WERI-Rb-1 (cell line): Measurements from ENCODE around the gene CBR4.

Experiments
- DNase-seq: peaks from one replicate; pipeline ENCODE4 v3.0.0-alpha.2; 2020
- H3K27ac ChIP-seq: fragments of 250-450 bp; sonication (Bioruptor Pico); 2 replicates; pipeline ENCODE4 v1.5.1; 2020; ENCODE audit warnings: mild to moderate bottlenecking, moderate library complexity
- H3K27me3 ChIP-seq: fragments of 250-450 bp; sonication (Bioruptor Pico); 2 replicates; pipeline ENCODE4 v1.5.1; 2021; ENCODE audit warnings: mild to moderate bottlenecking, low read depth, moderate library complexity; ENCODE audit not compliant: insufficient read depth, severe bottlenecking
- H3K36me3 ChIP-seq: fragments of 250-450 bp; sonication (Bioruptor Pico); 2 replicates; pipeline ENCODE4 v1.5.1; 2020; ENCODE audit warnings: mild to moderate bottlenecking, moderate library complexity
- H3K4me3 ChIP-seq: 2 replicates; pipeline ENCODE4 v1.5.1; 2011; ENCODE audit warnings: low read depth, mild to moderate bottlenecking, control low read depth, low read length
- H3K9me3 ChIP-seq: fragments of 250-450 bp; sonication (Bioruptor Pico); 2 replicates; pipeline ENCODE4 v1.5.1; 2021; ENCODE audit warnings: mild to moderate bottlenecking, moderate library complexity; ENCODE audit not compliant: severe bottlenecking
- TF ChIP-seq, protein P1 (sequence below): IDR thresholded peaks from 2 replicates; pipeline ENCODE4 v1.5.1; 2011; ENCODE audit warnings: low read depth, mild to moderate bottlenecking, control low read depth, inconsistent platforms, low read length

CBR4 gene

DNA sequence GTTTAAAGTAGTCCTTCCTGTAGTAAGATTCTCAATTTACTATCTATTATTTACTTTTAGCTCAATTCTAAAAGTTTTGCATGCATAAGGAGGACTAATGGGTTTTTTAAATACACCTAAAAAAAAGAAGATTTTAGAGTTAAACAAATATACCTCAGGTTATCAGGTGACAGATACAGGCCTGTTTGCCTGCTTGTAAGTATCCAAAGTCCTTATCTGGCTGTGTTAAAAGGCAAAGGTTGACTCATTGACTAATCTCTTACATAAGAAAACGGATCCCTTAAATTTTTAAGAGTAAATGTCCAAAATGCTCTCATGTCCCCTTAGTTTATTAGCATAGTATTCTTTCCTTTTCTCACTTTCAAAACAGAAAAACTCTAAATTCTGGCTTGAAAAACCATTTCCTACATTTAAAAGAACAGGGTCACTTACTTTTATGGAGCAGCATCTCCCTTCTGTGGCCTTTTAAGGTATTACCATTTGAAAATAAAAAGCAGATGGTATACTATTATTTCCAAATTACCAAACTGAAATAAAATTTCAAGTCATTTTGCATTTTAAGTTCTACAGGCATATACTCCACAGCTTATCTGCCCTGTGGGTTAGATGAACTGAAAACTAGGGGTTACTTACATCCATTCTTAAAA, 4.5 kb downstream of the CBR4 start:
- no peak for DNase-seq
- H3K27me3 ChIP-seq = no peaks in the 10 kb centered on the region
- no peak overlapping the region for H3K27ac ChIP-seq
- TF ChIP-seq, protein P1, sequence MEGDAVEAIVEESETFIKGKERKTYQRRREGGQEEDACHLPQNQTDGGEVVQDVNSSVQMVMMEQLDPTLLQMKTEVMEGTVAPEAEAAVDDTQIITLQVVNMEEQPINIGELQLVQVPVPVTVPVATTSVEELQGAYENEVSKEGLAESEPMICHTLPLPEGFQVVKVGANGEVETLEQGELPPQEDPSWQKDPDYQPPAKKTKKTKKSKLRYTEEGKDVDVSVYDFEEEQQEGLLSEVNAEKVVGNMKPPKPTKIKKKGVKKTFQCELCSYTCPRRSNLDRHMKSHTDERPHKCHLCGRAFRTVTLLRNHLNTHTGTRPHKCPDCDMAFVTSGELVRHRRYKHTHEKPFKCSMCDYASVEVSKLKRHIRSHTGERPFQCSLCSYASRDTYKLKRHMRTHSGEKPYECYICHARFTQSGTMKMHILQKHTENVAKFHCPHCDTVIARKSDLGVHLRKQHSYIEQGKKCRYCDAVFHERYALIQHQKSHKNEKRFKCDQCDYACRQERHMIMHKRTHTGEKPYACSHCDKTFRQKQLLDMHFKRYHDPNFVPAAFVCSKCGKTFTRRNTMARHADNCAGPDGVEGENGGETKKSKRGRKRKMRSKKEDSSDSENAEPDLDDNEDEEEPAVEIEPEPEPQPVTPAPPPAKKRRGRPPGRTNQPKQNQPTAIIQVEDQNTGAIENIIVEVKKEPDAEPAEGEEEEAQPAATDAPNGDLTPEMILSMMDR = no peak
- H3K9me3 ChIP-seq = no peaks in the 10 kb centered on the region
- no peak overlapping the region for H3K4me3 ChIP-seq
- peaks cover 49% of the 10 kb centered on the region for H3K36me3 ChIP-seq

DNA sequence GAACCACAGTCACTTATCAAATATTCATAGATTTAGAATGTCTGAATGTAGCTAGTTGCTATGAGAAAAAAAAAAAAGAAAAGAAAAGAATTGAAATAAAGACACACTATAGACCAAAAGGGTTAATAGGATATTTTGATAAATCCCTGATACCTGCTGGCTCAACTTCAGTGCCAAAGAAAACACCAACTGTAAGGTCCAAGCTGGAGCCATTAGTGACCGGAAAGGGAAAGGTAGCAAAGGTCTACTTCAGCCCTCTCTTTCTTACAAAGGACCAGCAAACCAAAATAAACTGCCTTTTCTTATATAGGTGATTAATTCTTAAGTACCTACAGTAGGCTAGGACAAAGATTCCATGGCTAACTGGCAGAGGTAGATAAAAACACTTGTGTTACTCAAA, 9.7 kb downstream of the CBR4 start:
- TF ChIP-seq, protein P1 = no peak
- no peak for DNase-seq
- Histone ChIP-seq H3K27me3 (no peaks in the 10 kb centered on the region), H3K36me3 (peaks cover 49% of the 10 kb centered on the region), H3K4me3 (no peak overlapping the region), H3K27ac (no peak overlapping the region), H3K9me3 (no peaks in the 10 kb centered on the region)

DNA sequence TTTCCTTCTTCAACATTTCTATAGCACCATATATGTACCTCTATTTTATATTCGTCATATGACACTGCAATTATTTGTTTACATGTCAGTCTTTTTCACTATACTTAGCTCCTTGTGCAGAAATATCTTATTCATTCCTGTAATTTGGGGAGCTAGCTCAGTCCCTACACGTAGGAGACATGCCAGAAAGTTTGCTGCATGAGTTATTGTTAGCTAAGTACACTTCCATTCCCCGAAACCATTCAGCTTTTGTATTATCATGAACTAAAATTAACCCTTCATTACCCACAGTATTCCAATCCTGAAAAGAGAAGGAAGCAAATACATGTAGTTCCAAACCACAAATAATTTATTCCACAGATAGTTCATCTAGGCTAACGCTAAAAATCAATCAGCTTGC, 10.2 kb downstream of the CBR4 start:
- peaks cover 44% of the 10 kb centered on the region for H3K36me3 ChIP-seq
- H3K27ac ChIP-seq = no peak overlapping the region
- H3K4me3 ChIP-seq = no peak overlapping the region
- TF ChIP-seq, protein P1 = no peak
- H3K9me3 ChIP-seq = no peaks in the 10 kb centered on the region
- DNase-seq = no peak
- no peaks in the 10 kb centered on the region for H3K27me3 ChIP-seq

DNA sequence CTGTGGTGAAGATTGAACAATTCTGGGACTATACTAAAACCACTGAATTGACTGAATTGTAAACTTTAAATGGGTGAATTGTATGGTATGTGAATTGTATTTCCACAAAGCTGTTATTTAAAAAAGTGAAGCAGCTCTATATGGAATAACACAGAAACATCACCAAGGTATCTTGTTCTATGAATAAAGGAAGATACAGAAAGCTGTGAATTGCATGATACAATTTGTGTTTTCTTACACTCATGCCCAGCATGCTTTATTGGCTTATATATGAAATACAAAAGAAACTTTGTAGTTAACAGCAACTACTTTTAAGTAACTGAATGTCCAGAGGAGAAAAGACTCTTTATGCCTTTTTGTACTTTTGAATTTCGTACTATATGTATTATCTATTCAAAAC, 11.5 kb downstream of the CBR4 start:
- no peak for DNase-seq
- Histone ChIP-seq H3K27me3 (no peaks in the 10 kb centered on the region), H3K4me3 (no peak overlapping the region), H3K36me3 (peaks cover 39% of the 10 kb centered on the region), H3K27ac (no peak overlapping the region), H3K9me3 (no peaks in the 10 kb centered on the region)
- TF ChIP-seq, protein P1 = no peak

DNA sequence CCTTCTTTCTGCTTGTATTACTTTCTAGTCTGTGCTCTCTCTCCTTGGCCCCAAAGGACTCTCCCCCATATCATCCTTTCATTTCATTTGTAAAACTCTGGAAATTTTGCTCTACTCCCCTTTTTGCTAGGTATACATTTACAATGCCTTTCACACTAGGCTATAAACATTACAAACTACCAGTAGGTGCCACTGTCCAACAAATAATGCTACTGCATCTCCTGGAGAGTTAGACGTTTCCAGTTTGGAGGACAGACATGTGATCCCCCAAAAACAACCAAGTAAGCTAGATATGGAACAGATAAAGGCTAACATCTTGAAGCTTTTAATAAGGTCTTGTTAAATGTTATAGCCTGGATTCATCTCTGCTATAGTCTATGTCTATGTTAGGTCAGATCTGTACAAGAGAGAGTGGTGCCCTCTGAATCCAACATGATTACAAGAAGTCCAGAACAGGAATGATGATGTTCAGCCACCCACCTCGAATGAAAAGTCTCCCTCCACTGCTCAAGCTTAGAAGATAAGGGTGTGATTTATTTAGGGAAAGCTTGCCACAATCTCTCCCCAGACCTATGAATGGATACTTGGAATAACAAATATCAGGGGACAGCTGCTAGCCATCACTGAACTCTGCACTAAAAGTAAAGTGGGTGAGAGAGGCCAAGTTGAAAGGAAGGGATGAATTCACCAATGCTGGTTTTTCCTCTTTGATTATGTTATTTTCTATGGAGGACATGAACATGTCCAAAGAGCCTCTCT, 14.3 kb downstream of the CBR4 start:
- Histone ChIP-seq H3K36me3 (peaks cover 16% of the 10 kb centered on the region), H3K9me3 (no peaks in the 10 kb centered on the region), H3K27me3 (no peaks in the 10 kb centered on the region), H3K27ac (no peak overlapping the region), H3K4me3 (no peak overlapping the region)
- TF ChIP-seq, protein P1 = no peak
- no peak for DNase-seq

DNA sequence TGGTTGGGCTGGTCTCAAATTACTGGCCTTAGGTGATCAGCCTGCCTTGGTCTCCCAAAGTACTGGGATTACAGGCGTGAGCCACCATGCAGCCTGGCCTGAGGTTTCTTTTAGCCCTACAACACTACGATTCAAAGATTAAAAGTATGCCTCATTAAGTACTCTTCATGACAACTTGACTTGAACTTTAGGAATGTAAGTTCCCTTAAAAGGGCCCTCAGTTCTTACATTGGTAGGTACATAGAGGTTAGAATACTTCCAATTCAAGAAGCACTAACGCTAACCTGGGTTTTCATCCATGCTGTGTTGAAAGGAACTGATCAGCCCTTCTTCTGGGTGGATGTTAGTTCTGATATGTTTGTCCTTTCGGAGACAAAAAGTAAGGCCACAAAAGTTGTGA, 15.1 kb downstream of the CBR4 start:
- no peaks in the 10 kb centered on the region for H3K9me3 ChIP-seq
- DNase-seq = no peak
- H3K4me3 ChIP-seq = no peak overlapping the region
- no peak overlapping the region for H3K27ac ChIP-seq
- TF ChIP-seq, protein P1 = no peak
- no peaks in the 10 kb centered on the region for H3K27me3 ChIP-seq
- H3K36me3 ChIP-seq = peaks cover 13% of the 10 kb centered on the region
